Osteoblast (primary cell): ENCODE results near the gene ZNF143. TPM values are rescaled to one million over a fixed set of nuclear protein-coding genes. Genes with fewer than 3 reads are reported as not detected.
A peak's percentile ranks its signal among the peaks of the same experiment; 100 is the strongest.

Experiments
- DNase-seq: peaks from one replicate; pipeline ENCODE4 v3.0.0; 2011; ENCODE audit warnings: low spot score, mixed read lengths; ENCODE audit not compliant: insufficient read length; ENCODE audit errors: missing footprints
- H2AFZ ChIP-seq: 2 replicates; pipeline ENCODE4 v1.6.0; 2011; ENCODE audit warnings: mild to moderate bottlenecking, low read length
- H3K27ac ChIP-seq: 2 replicates; pipeline ENCODE4 v1.5.1; 2011; ENCODE audit warnings: mild to moderate bottlenecking, low read depth, low read length, moderate library complexity
- H3K27me3 ChIP-seq: 2 replicates; pipeline ENCODE4 v1.6.0; 2012; ENCODE audit warnings: mild to moderate bottlenecking, control low read depth, inconsistent platforms, low read length, moderate library complexity; ENCODE audit not compliant: insufficient read depth
- H3K36me3 ChIP-seq: 2 replicates; pipeline ENCODE4 v1.5.1; 2011; ENCODE audit warnings: mild to moderate bottlenecking, low read length, control low read depth, moderate library complexity; ENCODE audit not compliant: insufficient read depth
- H3K4me1 ChIP-seq: 2 replicates; pipeline ENCODE4 v1.5.1; 2011; ENCODE audit warnings: mild to moderate bottlenecking, low read length, control low read depth, moderate library complexity; ENCODE audit not compliant: insufficient read depth
- H3K4me2 ChIP-seq: 2 replicates; pipeline ENCODE4 v1.6.0; 2011; ENCODE audit warnings: mild to moderate bottlenecking, low read length; ENCODE audit not compliant: insufficient read depth
- H3K4me3 ChIP-seq: fragments of 200-600 bp; sonication (generic); 3 replicates; pipeline ENCODE4 v1.5.1; 2012; ENCODE audit warnings: mild to moderate bottlenecking, low read length, inconsistent platforms; ENCODE audit not compliant: insufficient read depth
- H3K79me2 ChIP-seq: 2 replicates; pipeline ENCODE4 v1.6.0; 2012; ENCODE audit warnings: mild to moderate bottlenecking, low read length, control low read depth, inconsistent platforms; ENCODE audit not compliant: insufficient read depth
- H3K9me3 ChIP-seq: 2 replicates; pipeline ENCODE4 v1.5.1; 2011; ENCODE audit warnings: low read depth, low read length, control low read depth
- H4K20me1 ChIP-seq: 2 replicates; pipeline ENCODE4 v1.6.0; 2012; ENCODE audit warnings: mild to moderate bottlenecking, low read length, control low read depth; ENCODE audit not compliant: insufficient read depth
- total RNA-seq: library from RNA; depleted of rRNA; stranded (reverse); fragments of >200 nt; gene quantifications from 2 replicates; pipeline ENCODE4 v1.2.3, GENCODE V29; 2012
- TF ChIP-seq, protein P1 (sequence below): IDR thresholded peaks from 2 replicates; pipeline ENCODE4 v1.5.1; 2011; ENCODE audit warnings: mild to moderate bottlenecking, low read depth, low read length, moderate library complexity; ENCODE audit errors: extremely low read depth

The ZNF143 gene
- total RNA-seq, 1 donor: 26.4 TPM

DNA sequence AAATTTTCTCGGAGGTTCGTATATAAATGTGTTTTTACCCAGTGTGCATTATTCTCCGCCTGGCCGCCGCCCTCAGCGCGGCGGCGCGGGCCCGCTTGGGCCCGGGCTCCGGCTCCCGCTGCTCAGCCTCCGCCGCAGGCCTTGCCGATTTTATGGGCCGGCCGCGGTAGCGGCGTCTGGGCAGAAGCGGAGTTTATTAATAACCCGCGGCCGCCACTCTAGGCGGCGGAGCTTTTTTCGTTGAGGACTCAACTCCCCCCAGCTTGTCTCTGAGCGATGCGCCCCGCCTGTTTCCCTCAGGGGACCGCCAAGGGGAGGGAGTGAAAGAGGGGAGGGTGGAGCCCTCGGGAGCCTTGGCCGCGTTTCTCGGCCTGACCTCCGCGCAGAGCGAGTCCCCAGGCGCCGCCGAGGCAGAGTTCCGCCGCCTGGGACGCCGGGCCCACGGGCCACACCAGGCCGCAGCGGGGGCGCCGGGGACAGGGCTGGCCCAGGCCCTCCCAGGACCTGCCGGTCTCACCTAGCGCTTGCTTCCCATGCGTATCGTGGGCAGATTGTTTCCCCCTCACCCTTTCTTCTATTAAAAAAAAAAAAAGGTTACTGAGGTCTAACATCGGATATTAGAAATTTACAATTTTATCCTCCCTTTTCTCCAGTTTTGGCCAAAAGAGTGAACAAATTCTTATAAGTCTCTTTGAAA is 399 bp downstream of the ZNF143 start:
- peak; percentile 96 for DNase-seq
- Histone ChIP-seq H3K9me3 (no peaks in the 10 kb centered on the region), H3K79me2 (peaks cover 51% of the 10 kb centered on the region)

DNA sequence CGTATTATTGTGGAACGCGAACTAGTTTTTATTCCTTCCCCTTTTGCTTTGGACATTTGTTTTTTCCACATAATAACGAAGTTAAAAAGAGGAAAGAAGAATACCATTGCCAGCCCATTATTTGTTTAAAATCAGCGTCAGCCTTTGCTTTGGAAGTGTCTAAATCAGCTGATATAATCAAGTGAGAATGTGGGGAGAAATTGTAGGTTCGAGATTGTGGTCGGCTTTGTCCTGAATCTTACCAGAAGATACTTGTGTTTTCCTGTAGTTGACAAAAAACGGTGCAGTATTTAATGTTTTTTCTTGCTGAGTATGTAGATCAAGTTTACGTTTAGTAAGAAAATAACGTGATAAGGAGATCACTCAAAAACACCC is 935 bp downstream of the ZNF143 start:
- Histone ChIP-seq H3K79me2 (peaks cover 54% of the 10 kb centered on the region), H3K4me3 (peak overlapping the region; percentile 83), H3K27me3 (no peaks in the 10 kb centered on the region), H2AFZ (peak overlapping the region; percentile 57), H3K36me3 (no peaks in the 10 kb centered on the region), H3K27ac (peak overlapping the region; percentile 100), H4K20me1 (no peaks in the 10 kb centered on the region), H3K4me1 (peaks cover 12% of the 10 kb centered on the region), H3K9me3 (no peaks in the 10 kb centered on the region), H3K4me2 (peak overlapping the region; percentile 96)
- TF ChIP-seq, protein P1, sequence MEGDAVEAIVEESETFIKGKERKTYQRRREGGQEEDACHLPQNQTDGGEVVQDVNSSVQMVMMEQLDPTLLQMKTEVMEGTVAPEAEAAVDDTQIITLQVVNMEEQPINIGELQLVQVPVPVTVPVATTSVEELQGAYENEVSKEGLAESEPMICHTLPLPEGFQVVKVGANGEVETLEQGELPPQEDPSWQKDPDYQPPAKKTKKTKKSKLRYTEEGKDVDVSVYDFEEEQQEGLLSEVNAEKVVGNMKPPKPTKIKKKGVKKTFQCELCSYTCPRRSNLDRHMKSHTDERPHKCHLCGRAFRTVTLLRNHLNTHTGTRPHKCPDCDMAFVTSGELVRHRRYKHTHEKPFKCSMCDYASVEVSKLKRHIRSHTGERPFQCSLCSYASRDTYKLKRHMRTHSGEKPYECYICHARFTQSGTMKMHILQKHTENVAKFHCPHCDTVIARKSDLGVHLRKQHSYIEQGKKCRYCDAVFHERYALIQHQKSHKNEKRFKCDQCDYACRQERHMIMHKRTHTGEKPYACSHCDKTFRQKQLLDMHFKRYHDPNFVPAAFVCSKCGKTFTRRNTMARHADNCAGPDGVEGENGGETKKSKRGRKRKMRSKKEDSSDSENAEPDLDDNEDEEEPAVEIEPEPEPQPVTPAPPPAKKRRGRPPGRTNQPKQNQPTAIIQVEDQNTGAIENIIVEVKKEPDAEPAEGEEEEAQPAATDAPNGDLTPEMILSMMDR: no peak
- peak; percentile 68 for DNase-seq

More for the DNA sequence above, 399 bp downstream of the ZNF143 start:
- H3K4me2 ChIP-seq: peak overlapping the region; percentile 96
- TF ChIP-seq, protein P1: no peak
- no peak overlapping the region for H2AFZ ChIP-seq
- no peaks in the 10 kb centered on the region for H3K27me3 ChIP-seq
- peaks cover 12% of the 10 kb centered on the region for H3K4me1 ChIP-seq
- peak overlapping the region; percentile 100 for H3K27ac ChIP-seq
- peak overlapping the region; percentile 83 for H3K4me3 ChIP-seq
- H4K20me1 ChIP-seq: no peaks in the 10 kb centered on the region
- no peaks in the 10 kb centered on the region for H3K36me3 ChIP-seq

- no peaks in the 10 kb centered on the region for H3K9me3 ChIP-seq
- H4K20me1 ChIP-seq: no peaks in the 10 kb centered on the region
- peaks cover 12% of the 10 kb centered on the region for H3K4me1 ChIP-seq
- TF ChIP-seq, protein P1: no peak
- H2AFZ ChIP-seq: no peak overlapping the region
- H3K27ac ChIP-seq: peak overlapping the region; percentile 100
- no peak for DNase-seq
- peak overlapping the region; percentile 83 for H3K4me3 ChIP-seq
- H3K36me3 ChIP-seq: no peaks in the 10 kb centered on the region
- peaks cover 58% of the 10 kb centered on the region for H3K79me2 ChIP-seq
- H3K4me2 ChIP-seq: peak overlapping the region; percentile 96
- no peaks in the 10 kb centered on the region for H3K27me3 ChIP-seq
Observed at GRCh38 chr11:9462172-9462799, 1.5 kb downstream of the ZNF143 start.

DNA sequence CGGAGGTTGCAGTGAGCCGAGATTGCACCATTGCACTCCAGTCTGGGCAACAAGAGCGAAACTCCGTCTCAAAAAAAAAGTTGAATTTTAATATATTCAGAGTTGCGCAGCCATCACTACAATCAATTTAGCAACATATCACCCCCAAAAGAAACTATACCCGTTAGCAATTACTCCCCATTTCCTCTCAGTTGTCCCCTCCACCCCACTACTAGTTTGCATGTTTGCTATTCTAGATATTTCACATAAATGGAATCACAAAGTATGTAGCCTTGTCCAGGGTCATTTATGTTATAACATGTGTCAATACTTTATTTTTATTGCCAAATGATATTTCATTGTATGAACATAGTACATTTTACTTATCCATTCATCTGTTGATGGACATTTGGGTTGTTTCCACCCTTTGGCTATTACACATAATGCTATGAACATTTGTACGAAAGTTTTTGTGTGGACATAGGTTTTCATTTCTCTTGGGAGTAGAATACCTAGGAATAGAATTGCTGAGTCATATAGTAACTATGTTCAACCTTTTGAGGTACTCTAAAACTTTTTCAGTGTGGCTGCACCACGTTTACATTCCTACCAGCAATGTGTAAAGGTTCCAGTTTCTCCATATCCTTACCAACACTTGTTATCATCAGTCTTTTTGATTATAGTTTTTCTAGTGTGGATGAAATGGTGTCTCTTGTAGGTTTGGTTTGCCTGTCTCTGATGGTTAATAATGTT is 2.2 kb downstream of the ZNF143 start:
- TF ChIP-seq, protein P1: no peak
- Histone ChIP-seq H3K27ac (no peak overlapping the region), H3K79me2 (peaks cover 65% of the 10 kb centered on the region), H3K4me2 (peak overlapping the region; percentile 9), H3K36me3 (no peaks in the 10 kb centered on the region), H3K4me3 (no peak overlapping the region), H3K4me1 (peaks cover 12% of the 10 kb centered on the region), H3K27me3 (no peaks in the 10 kb centered on the region), H3K9me3 (no peaks in the 10 kb centered on the region), H4K20me1 (peaks cover 2% of the 10 kb centered on the region), H2AFZ (no peak overlapping the region)
- no peak for DNase-seq
